ENCODE data around the gene SPSB1. TPM values are rescaled to one million over a fixed set of nuclear protein-coding genes. Genes with fewer than 3 reads are reported as not detected.

SPSB1 gene
- total RNA-seq, 1 experiment from 2014 or later: 2.9 TPM

DNA sequence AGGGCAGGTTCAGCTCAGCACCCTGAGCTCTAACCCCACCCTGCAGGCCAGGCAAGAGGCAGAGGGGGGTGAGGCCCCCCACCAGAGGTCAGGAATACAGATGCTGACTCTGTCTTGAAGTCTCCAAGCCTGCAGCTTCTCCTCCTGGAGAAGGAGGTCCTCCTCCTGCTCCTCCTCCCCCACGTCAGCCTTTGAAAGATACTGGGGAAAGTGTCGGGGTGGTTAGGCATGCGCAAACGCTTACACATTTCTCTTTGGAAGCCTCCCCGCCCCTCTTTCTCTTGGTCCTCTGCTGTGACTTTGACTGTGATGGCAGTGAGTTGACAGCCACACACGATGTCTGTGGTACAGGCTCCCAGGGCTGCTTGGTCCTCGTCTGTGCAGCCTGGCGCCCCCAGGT lies 65.3 kb downstream of the SPSB1 start:
- WGBS (ENCODE audit: extremely low coverage, insufficient read length, low lambda C conversion rate): no CpG with 5 or more reads among the region's 8 CpGs
- H3K79me2 ChIP-seq (ENCODE audit: insufficient read depth, low read length): no peaks in the 10 kb centered on the region
- H3K27ac ChIP-seq (ENCODE audit: insufficient read length, low read depth, low read length): no peak overlapping the region

More for the DNA sequence above, 65.3 kb downstream of the SPSB1 start:
- H4K20me1 ChIP-seq (ENCODE audit: control insufficient read depth, insufficient read depth, insufficient read length): no peaks in the 10 kb centered on the region
- no peak overlapping the region for H4K5ac ChIP-seq (ENCODE audit: insufficient read length, low read depth, low read length)
- DNase-seq: no peak
- no peak overlapping the region for H3T11ph ChIP-seq (ENCODE audit: low read length)
- no peak overlapping the region for H4K8ac ChIP-seq (replicated peaks; ENCODE audit: insufficient read length, low read depth, low read length)
- Mint-ChIP-seq H3K4me1 (peaks cover 2 to 8% of the 10 kb centered on the region in 2 experiments; a peak in 3 of 4 replicates), H3K27ac (no peak overlapping the region), H3K36me3 (ENCODE audit: insufficient read depth in 1 of 3, low read depth in 3 of 3) (peaks cover 0 to 9% (median 0%) of the 10 kb centered on the region in 3 experiments; a peak in 2 of 7 replicates), H3K9me3 (no peaks in the 10 kb centered on the region; a peak in 1 of 5 replicates), H3K4me3 (no peak overlapping the region), H3K27me3 (ENCODE audit: low read depth) (no peaks in the 10 kb centered on the region)
- no peak overlapping the region for H3K18ac ChIP-seq (ENCODE audit: insufficient read length, low read depth, low read length)
- no peak overlapping the region for H3K9ac ChIP-seq (ENCODE audit: extremely low read depth, insufficient read length, low read length)
- no peak overlapping the region for H3K23ac ChIP-seq (ENCODE audit: insufficient read length, low read depth, low read length)
- no peaks in the 10 kb centered on the region for H3K4me1 ChIP-seq (ENCODE audit: insufficient read depth, low read length)
- no peak overlapping the region for H2BK20ac ChIP-seq (ENCODE audit: low read depth, low read length, poor library complexity, severe bottlenecking)
- H2BK12ac ChIP-seq (ENCODE audit: insufficient read length, low read depth, low read length): no peak overlapping the region
- H3K79me1 ChIP-seq (ENCODE audit: insufficient read depth, low read depth, low read length, poor library complexity, severe bottlenecking): no peaks in the 10 kb centered on the region
- H2AFZ ChIP-seq (ENCODE audit: low read length): no peak overlapping the region
- no peak overlapping the region for H3K4ac ChIP-seq (ENCODE audit: low read depth, low read length)
- H3K9me3 ChIP-seq (ENCODE audit: control insufficient read depth, low read depth, low read length): no peaks in the 10 kb centered on the region
- TF ChIP-seq, protein P1, sequence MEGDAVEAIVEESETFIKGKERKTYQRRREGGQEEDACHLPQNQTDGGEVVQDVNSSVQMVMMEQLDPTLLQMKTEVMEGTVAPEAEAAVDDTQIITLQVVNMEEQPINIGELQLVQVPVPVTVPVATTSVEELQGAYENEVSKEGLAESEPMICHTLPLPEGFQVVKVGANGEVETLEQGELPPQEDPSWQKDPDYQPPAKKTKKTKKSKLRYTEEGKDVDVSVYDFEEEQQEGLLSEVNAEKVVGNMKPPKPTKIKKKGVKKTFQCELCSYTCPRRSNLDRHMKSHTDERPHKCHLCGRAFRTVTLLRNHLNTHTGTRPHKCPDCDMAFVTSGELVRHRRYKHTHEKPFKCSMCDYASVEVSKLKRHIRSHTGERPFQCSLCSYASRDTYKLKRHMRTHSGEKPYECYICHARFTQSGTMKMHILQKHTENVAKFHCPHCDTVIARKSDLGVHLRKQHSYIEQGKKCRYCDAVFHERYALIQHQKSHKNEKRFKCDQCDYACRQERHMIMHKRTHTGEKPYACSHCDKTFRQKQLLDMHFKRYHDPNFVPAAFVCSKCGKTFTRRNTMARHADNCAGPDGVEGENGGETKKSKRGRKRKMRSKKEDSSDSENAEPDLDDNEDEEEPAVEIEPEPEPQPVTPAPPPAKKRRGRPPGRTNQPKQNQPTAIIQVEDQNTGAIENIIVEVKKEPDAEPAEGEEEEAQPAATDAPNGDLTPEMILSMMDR (conservative IDR thresholded peaks at IDR 0.05): no peak
- no peaks in the 10 kb centered on the region for H3K27me3 ChIP-seq (ENCODE audit: insufficient read depth, low read length)
- H3K14ac ChIP-seq (ENCODE audit: insufficient read depth, low read length): peak overlapping the region; percentile 10; the same call in 1 of the 2 replicates
- H4K91ac ChIP-seq (ENCODE audit: insufficient read length, low read depth, low read length): no peak overlapping the region
- H2BK120ac ChIP-seq (ENCODE audit: low read depth, low read length, poor library complexity, severe bottlenecking): no peak overlapping the region
- no peak overlapping the region for H2BK15ac ChIP-seq (ENCODE audit: low read depth, low read length)
- H3K56ac ChIP-seq (ENCODE audit: insufficient read length, low read depth, low read length): no peak overlapping the region
- no peak overlapping the region for H2AK5ac ChIP-seq (ENCODE audit: insufficient read length, low read length)
- no peaks in the 10 kb centered on the region for H3K23me2 ChIP-seq (ENCODE audit: insufficient read length, low read depth, low read length, poor library complexity, severe bottlenecking)
- H2BK5ac ChIP-seq (ENCODE audit: insufficient read length, low read length): no peak overlapping the region
- no peak overlapping the region for H3K4me2 ChIP-seq (ENCODE audit: insufficient read depth, insufficient read length, low read length)

All from H9 (cell line).